HepG2 (cell line): ENCODE data around the gene METTL16. TPM values are rescaled to one million over a fixed set of nuclear protein-coding genes. Genes with fewer than 3 reads are reported as not detected.

Experiments
- ATAC-seq: fragments of 200-7000 bp; cut with Tn5 transposase; 3 replicates; pipeline ENCODE4 v1.9.1; 2020; ENCODE audit warnings: mild to moderate bottlenecking, moderate library complexity
- BruUV-seq: library from RNA; stranded (reverse); fragments of 400-500 nt; replicated peaks from 2 replicates; lab custom pipeline; 2021; lab: Mats Ljungman, UMichigan
- CTCF ChIA-PET: fragments of 300-600 bp; formaldehyde crosslinking; extraction: SDS; loops from one replicate; lab custom pipeline; 2021; ENCODE audit warnings: low total read pairs, inconsistent platforms, low intra/inter-chr PET ratio; lab: Yijun Ruan, JAX
- POLR2A ChIA-PET: fragments of 350-600 bp; sonication (Branson Sonifier 250); formaldehyde crosslinking; loops from one replicate; lab custom pipeline; 2020; ENCODE audit warnings: antibody characterized with exemption, inconsistent platforms; lab: Yijun Ruan, JAX
- DNase-seq: peaks from one replicate; pipeline ENCODE4 v3.0.0-alpha.2; 2015; ENCODE audit warnings: low spot score
- FAIRE-seq: peaks from 3 replicates; lab custom pipeline; 2011; peaks lifted over from hg19 to GRCh38; lab: Jason Lieb, UNC
- H2AFZ ChIP-seq: one replicate; pipeline ENCODE4 v1.6.1; 2011; ENCODE audit warnings: low read length, inconsistent platforms
- H3K27ac ChIP-seq: fragments of 300-600 bp; 3 replicates; pipeline ENCODE4 v1.8.0; 2011; ENCODE audit warnings: mixed run types, mild to moderate bottlenecking, mixed read lengths, low read length, inconsistent platforms; ENCODE audit not compliant: insufficient read depth; ENCODE audit errors: extremely low read length
- H3K27me3 ChIP-seq, 2 experiments: fragments of 200-600 bp in 1 of 2; 2 replicates in 1 of 2; 3 replicates in 1 of 2; pipeline versions ENCODE4 v1.6.0 to v1.8.0; 2011; ENCODE audit warnings: low read length in 2 of 2, mild to moderate bottlenecking in 2 of 2, moderate library complexity in 2 of 2, inconsistent platforms in 1 of 2; ENCODE audit not compliant: insufficient read depth in 2 of 2, control insufficient read depth in 1 of 2
- H3K36me3 ChIP-seq, 2 experiments: fragments of 200-600 bp in 1 of 2; replicated peaks in 1 of 2; 2 replicates in 1 of 2; 3 replicates in 1 of 2; pipeline versions ENCODE4 v1.5.1 to v1.8.0; 2011; ENCODE audit warnings: low read length in 2 of 2, inconsistent platforms in 1 of 2; ENCODE audit not compliant: insufficient read depth in 2 of 2, control insufficient read depth in 1 of 2
- H3K4me1 ChIP-seq: 2 replicates; pipeline ENCODE4 v1.5.1; 2012; ENCODE audit warnings: low read length, inconsistent platforms; ENCODE audit not compliant: insufficient read depth
- H3K4me2 ChIP-seq: 2 replicates; pipeline ENCODE4 v1.6.0; 2011; ENCODE audit warnings: low read depth, low read length, inconsistent platforms
- H3K4me3 ChIP-seq, 3 experiments: fragments of 200-600 bp in 1 of 3; sonication (generic), shearing (Covaris generic) in 1 of 3; replicated peaks in 1 of 3; 2 replicates each; pipeline ENCODE4 v1.5.1; 2011 to 2016; ENCODE audit warnings: low read length in 3 of 3, inconsistent platforms in 2 of 3, low read depth in 2 of 3, mild to moderate bottlenecking in 2 of 3, control low read depth in 1 of 3, mixed read lengths in 1 of 3; ENCODE audit not compliant: insufficient read depth in 1 of 3
- H3K79me2 ChIP-seq: one replicate; pipeline ENCODE4 v1.6.1; 2011; ENCODE audit warnings: low read length, inconsistent platforms; ENCODE audit not compliant: insufficient read depth
- H3K9ac ChIP-seq: 2 replicates; pipeline ENCODE4 v1.6.0; 2011; ENCODE audit warnings: mild to moderate bottlenecking, low read depth, low read length, inconsistent platforms; ENCODE audit not compliant: insufficient read depth
- H3K9me3 ChIP-seq: 2 replicates; pipeline ENCODE4 v1.5.1; 2012; ENCODE audit warnings: mild to moderate bottlenecking, low read length
- H4K20me1 ChIP-seq: 2 replicates; pipeline ENCODE4 v1.6.0; 2011; ENCODE audit warnings: inconsistent platforms, mild to moderate bottlenecking, low read length, moderate library complexity; ENCODE audit not compliant: insufficient read depth
- ATF4 ChIP-seq, 2 experiments: fragments of 450-650 bp in 1 of 2; sonication (generic) in 1 of 2; formaldehyde crosslinking; IDR thresholded peaks; 2 replicates each; pipeline versions ENCODE4 v1.5.0 to v1.8.0; 2020 to 2022; ENCODE audit warnings: mild to moderate bottlenecking in 1 of 2, missing genetic modification reagents in 1 of 2
- CENPT ChIP-seq: sonication (generic); formaldehyde crosslinking; IDR thresholded peaks from 2 replicates; pipeline ENCODE4 v1.8.0; 2022; ENCODE audit warnings: low read depth, mild to moderate bottlenecking, moderate library complexity, missing genetic modification reagents
- FOXM1 ChIP-seq: sonication (generic); formaldehyde crosslinking; IDR thresholded peaks from 2 replicates; pipeline ENCODE4 v1.5.0; 2020; ENCODE audit warnings: missing genetic modification reagents
- GFI1 ChIP-seq: sonication (generic); formaldehyde crosslinking; IDR thresholded peaks from 2 replicates; pipeline ENCODE4 v1.5.0; 2020; ENCODE audit warnings: missing genetic modification reagents, mild to moderate bottlenecking, borderline replicate concordance
- GZF1 ChIP-seq: sonication (generic); formaldehyde crosslinking; IDR thresholded peaks from 2 replicates; pipeline ENCODE4 v1.5.1; 2020; ENCODE audit warnings: mild to moderate bottlenecking, missing genetic modification reagents
- RBM22 ChIP-seq: fragments of 200-400 bp; formaldehyde crosslinking; optimal IDR thresholded peaks from 2 replicates; pipeline ENCODE3; 2017; ENCODE audit warnings: mild to moderate bottlenecking, low read length, moderate library complexity
- SP5 ChIP-seq: IDR thresholded peaks from 2 replicates; pipeline ENCODE4 v1.6.1; 2016; ENCODE audit warnings: low read depth, borderline replicate concordance
- ZBTB21 ChIP-seq: sonication (generic); formaldehyde crosslinking; IDR thresholded peaks from 2 replicates; pipeline ENCODE4 v1.4.0; 2020; ENCODE audit warnings: missing genetic modification reagents
- ZNF430 ChIP-seq: sonication (generic); formaldehyde crosslinking; IDR thresholded peaks from 2 replicates; pipeline ENCODE4 v1.9.0; 2021; ENCODE audit warnings: mild to moderate bottlenecking, missing genetic modification reagents
- ZNF737 ChIP-seq: sonication (generic); formaldehyde crosslinking; IDR thresholded peaks from 2 replicates; pipeline ENCODE4 v1.5.0; 2020; ENCODE audit warnings: missing genetic modification reagents, mild to moderate bottlenecking, borderline replicate concordance
- WGBS: methylation state at CpG from one replicate; pipeline ENCODE4 v1.1.6; 2017; ENCODE audit warnings: low lambda C conversion rate; 5-methylcytosine and 5-hydroxymethylcytosine counted together
- in situ Hi-C: cut with HindIII; loops from 2 replicates; pipeline ENCODE4 v1.10.0; 2017; ENCODE audit warnings: low pct_unique_long_range_greater_than_20kb; ENCODE audit not compliant: extremely low pct_ligation_motif_present
- intact Hi-C: fragments of 100-400 bp; cut with micrococcal nuclease; formaldehyde crosslinking; loops from one replicate; pipeline ENCODE4 v1.10.0; 2022; ENCODE audit not compliant: unreplicated experiment
- polyA plus RNA-seq, 8 experiments: library from polyadenylated mRNA; depleted of rRNA in 3 of 8; stranded (reverse) in 7 of 8; unstranded in 1 of 8; fragments of >200 nt; fragmentation: Illumina TruSeq in 4 of 8; extraction: Trizol in 4 of 8; gene quantifications; 2 replicates each; pipeline versions ENCODE4 v1.2.1 to v1.2.3, GENCODE V29; 2011 to 2016; ENCODE audit warnings: low read depth in 4 of 8, missing spikeins in 1 of 8, mixed read lengths in 1 of 8; ENCODE audit not compliant: insufficient read depth in 1 of 8
- total RNA-seq, 5 experiments: library from RNA; depleted of rRNA; stranded (reverse); fragments of >200 nt; fragmentation: Illumina TruSeq; extraction: Trizol; gene quantifications; 2 replicates each; pipeline ENCODE4 v1.2.3, GENCODE V29; 2016; ENCODE audit warnings: low read depth in 1 of 5
- TF ChIP-seq, protein P1 (sequence below): sonication (generic); formaldehyde crosslinking; IDR thresholded peaks from 2 replicates; pipeline ENCODE4 v1.4.0; 2020; ENCODE audit warnings: mild to moderate bottlenecking, missing genetic modification reagents, borderline replicate concordance

METTL16 gene
- total and polyA plus RNA-seq, 2 of the 13 experiments (the other 11 are each of a cell fraction or from before 2014, with no cell fraction given): 11.6 to 18.5 TPM

- TF ChIP-seq ZNF430 (CRISPR knock-in tag) (0 out of 2 replicates have a peak, but pooled peaks have one; percentile 55), SP5 (CRISPR knock-in tag) (no peak), ZNF737 (CRISPR knock-in tag) (no peak), CENPT (no peak)
Observed at GRCh38 chr17:2391597-2392251, 120.0 kb downstream of the METTL16 start (continued).

- H3K4me2 ChIP-seq: no peak overlapping the region
- H2AFZ ChIP-seq: no peak overlapping the region
- peaks cover 35% of the 10 kb centered on the region for H3K4me1 ChIP-seq
- TF ChIP-seq ZBTB21 (CRISPR knock-in tag) (no peak), GZF1 (CRISPR knock-in tag) (no peak), FOXM1 (CRISPR knock-in tag) (no peak), RBM22 (no peak), GFI1 (no peak), ATF4 (CRISPR knock-in tag; IDR thresholded peaks at IDR 0.05) (no peak)
- TF ChIP-seq, protein P1, sequence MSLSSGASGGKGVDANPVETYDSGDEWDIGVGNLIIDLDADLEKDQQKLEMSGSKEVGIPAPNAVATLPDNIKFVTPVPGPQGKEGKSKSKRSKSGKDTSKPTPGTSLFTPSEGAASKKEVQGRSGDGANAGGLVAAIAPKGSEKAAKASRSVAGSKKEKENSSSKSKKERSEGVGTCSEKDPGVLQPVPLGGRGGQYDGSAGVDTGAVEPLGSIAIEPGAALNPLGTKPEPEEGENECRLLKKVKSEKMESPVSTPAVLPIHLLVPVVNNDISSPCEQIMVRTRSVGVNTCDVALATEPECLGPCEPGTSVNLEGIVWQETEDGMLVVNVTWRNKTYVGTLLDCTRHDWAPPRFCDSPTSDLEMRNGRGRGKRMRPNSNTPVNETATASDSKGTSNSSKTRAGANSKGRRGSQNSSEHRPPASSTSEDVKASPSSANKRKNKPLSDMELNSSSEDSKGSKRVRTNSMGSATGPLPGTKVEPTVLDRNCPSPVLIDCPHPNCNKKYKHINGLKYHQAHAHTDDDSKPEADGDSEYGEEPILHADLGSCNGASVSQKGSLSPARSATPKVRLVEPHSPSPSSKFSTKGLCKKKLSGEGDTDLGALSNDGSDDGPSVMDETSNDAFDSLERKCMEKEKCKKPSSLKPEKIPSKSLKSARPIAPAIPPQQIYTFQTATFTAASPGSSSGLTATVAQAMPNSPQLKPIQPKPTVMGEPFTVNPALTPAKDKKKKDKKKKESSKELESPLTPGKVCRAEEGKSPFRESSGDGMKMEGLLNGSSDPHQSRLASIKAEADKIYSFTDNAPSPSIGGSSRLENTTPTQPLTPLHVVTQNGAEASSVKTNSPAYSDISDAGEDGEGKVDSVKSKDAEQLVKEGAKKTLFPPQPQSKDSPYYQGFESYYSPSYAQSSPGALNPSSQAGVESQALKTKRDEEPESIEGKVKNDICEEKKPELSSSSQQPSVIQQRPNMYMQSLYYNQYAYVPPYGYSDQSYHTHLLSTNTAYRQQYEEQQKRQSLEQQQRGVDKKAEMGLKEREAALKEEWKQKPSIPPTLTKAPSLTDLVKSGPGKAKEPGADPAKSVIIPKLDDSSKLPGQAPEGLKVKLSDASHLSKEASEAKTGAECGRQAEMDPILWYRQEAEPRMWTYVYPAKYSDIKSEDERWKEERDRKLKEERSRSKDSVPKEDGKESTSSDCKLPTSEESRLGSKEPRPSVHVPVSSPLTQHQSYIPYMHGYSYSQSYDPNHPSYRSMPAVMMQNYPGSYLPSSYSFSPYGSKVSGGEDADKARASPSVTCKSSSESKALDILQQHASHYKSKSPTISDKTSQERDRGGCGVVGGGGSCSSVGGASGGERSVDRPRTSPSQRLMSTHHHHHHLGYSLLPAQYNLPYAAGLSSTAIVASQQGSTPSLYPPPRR (CRISPR knock-in tag): no peak
- H3K9ac ChIP-seq: no peak overlapping the region
- CTCF ChIA-PET: no interaction called here
- in situ Hi-C loops (no loop called here), intact Hi-C loops (no loop called here)
- WGBS: 100% methylated on average over 9 of the region's 12 CpGs
- POLR2A ChIA-PET: no interaction called here
- peaks cover 5 to 15% of the 10 kb centered on the region in 2 experiments; a peak in 2 of 5 replicates for H3K36me3 ChIP-seq
- no peak overlapping the region for H3K27ac ChIP-seq
- no peaks in the 10 kb centered on the region for H3K27me3 ChIP-seq
- ATAC-seq (no peak), DNase-seq (no peak), FAIRE-seq (no peak)
- no TSS peak for BruUV-seq
- H3K9me3 ChIP-seq: no peaks in the 10 kb centered on the region
- H3K4me3 ChIP-seq: no peak overlapping the region
- peaks cover 4% of the 10 kb centered on the region for H3K79me2 ChIP-seq
- peaks cover 20% of the 10 kb centered on the region for H4K20me1 ChIP-seq
Observed at GRCh38 chr17:2390199-2390836, 121.4 kb downstream of the METTL16 start.
